Spleen (tissue), 7 donors: ENCODE measurements around the gene PLEKHH1.

Experiments used
- CTCF ChIP-seq, 11 experiments: fragments of 200-600 bp in 7 of 11; fragments of 450-650 bp in 4 of 11; sonication (generic) in 4 of 11; IDR thresholded peaks in 8 of 11; conservative IDR thresholded peaks in 3 of 11; 1 replicate in 7 of 11; 2 replicates in 4 of 11; pipeline versions ENCODE4 v1.4.0 to v1.8.0; 2016 to 2021; ENCODE audit warnings: antibody characterized with exemption in 11 of 11, inconsistent platforms in 4 of 11, mild to moderate bottlenecking in 1 of 11
- POLR2A ChIP-seq, 3 donors: fragments of 450-650 bp; IDR thresholded peaks; one replicate each; pipeline ENCODE4 v1.5.1; 2017; ENCODE audit warnings: antibody characterized with exemption in 3 of 3, mild to moderate bottlenecking in 1 of 3
- POLR2AphosphoS5 ChIP-seq, 3 donors: sonication (generic); formaldehyde crosslinking; IDR thresholded peaks; one replicate each; pipeline ENCODE4 v1.5.1; 2017; ENCODE audit warnings: antibody characterized with exemption in 3 of 3
- donor health status: DM: no; HTN: no; CAD: no; lungs with moderate emphysema.
- donor health status: DM: no; HTN: no; CAD: no.
- donor health status: DM: no; HTN: no; CAD: no.

GRCh38 chr14:67503331-67503730 is 29.8 kb upstream of the PLEKHH1 start:
- TF ChIP-seq CTCF (IDR thresholded peaks at IDR 0.05 in 8 of 11, conservative IDR thresholded peaks at IDR 0.05 in 3 of 11) (no peak), POLR2A (IDR thresholded peaks at IDR 0.05) (no peak), POLR2AphosphoS5 (IDR thresholded peaks at IDR 0.05) (no peak)
